Fibroblast of skin of left biceps (primary cell): Measurements from ENCODE around the gene RABGEF1.

ENCODE experiments used
- DNase-seq, 2 experiments: peaks; one replicate each; pipeline ENCODE4 v3.0.0-alpha.2; 2013; ENCODE audit warnings: low read depth in 2 of 2

The RABGEF1 gene

GRCh38 chr7:66847879-66848790 is 107.6 kb downstream of the RABGEF1 start:
- peak; percentile 11 to 20 for DNase-seq

GRCh38 chr7:66859339-66859738 is 118.8 kb downstream of the RABGEF1 start:
- no peak for DNase-seq

GRCh38 chr7:66859794-66860645 is 119.5 kb downstream of the RABGEF1 start:
- no peak for DNase-seq

DNA sequence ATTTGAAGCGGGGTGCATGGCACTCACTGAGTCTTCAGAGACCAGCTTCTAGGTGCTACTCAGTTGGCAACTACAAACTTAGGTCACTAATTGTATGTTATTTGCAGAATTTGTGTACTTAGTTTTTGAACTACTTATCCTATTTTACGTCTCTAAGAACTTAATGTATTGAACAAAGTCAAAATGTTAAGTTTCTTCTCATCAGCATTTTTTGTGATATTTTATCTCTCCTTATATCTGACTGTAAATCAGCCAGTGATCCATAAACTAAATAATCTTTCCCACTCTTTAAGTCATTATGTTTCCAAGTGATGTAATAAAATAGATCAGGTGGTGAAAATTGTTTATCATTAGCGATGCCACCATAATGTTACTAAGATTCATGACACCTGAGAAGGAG is 120.2 kb downstream of the RABGEF1 start:
- no peak for DNase-seq
